D721Med (cell line): ENCODE measurements around the gene TRIAP1.
"Not testable (repeated sequence)": the region's sequence is repeated elsewhere in the genome, so short reads cannot be mapped to it uniquely, and the experiment has no call there.

ENCODE experiments used
- DNase-seq: peaks from one replicate; pipeline ENCODE4 v3.0.0; 2011; ENCODE audit warnings: low spot score; ENCODE audit not compliant: insufficient read length
- FAIRE-seq: peaks from 2 replicates; lab custom pipeline; 2011; peaks lifted over from hg19 to GRCh38; lab: Jason Lieb, UNC
- TF ChIP-seq, protein P1 (sequence below): IDR thresholded peaks from 2 replicates; pipeline ENCODE4 v1.5.1; 2012; ENCODE audit warnings: mild to moderate bottlenecking, control low read depth; ENCODE audit not compliant: insufficient read depth; ENCODE audit errors: missing control alignments

Gene TRIAP1

GRCh38 chr12:120445911-120446843 lies at the start of gene TRIAP1, which contains the start of gene GATC:
Gene TRIAP1 (minus strand): TSS chr12:120446384. CDS start chr12:120446372, 12 bp downstream.
Gene GATC (plus strand): TSS chr12:120446444. CDS start chr12:120446481, 37 bp downstream.
- FAIRE-seq (no peak), DNase-seq (peak; percentile 70)

DNA sequence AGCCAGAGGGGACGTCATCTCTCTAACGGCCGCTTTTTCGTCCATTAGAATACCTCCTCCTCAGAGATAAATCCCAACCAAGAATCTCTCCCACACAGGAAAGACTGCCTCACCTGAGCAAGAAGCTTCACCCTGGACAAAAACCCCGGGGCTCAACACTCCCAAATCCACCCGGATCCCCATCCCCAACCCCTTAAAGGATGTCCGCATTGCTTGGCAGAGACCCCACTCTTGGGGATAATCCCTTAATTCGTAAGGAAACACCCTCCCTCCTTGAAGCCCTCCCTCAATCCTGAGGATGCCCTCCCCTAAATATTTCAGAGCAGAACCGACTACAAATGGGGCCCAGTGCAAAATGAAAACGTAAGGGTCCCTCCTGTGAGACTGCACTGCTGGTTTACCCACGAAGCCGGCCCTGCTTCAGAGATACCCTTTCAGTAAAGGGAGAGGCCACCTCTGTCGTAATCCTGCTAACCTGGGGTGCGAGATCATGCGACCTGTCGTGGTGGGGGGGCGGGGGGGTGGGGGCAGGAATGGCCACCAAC lies 49.1 kb upstream of the TRIAP1 start:
- TF ChIP-seq, protein P1, sequence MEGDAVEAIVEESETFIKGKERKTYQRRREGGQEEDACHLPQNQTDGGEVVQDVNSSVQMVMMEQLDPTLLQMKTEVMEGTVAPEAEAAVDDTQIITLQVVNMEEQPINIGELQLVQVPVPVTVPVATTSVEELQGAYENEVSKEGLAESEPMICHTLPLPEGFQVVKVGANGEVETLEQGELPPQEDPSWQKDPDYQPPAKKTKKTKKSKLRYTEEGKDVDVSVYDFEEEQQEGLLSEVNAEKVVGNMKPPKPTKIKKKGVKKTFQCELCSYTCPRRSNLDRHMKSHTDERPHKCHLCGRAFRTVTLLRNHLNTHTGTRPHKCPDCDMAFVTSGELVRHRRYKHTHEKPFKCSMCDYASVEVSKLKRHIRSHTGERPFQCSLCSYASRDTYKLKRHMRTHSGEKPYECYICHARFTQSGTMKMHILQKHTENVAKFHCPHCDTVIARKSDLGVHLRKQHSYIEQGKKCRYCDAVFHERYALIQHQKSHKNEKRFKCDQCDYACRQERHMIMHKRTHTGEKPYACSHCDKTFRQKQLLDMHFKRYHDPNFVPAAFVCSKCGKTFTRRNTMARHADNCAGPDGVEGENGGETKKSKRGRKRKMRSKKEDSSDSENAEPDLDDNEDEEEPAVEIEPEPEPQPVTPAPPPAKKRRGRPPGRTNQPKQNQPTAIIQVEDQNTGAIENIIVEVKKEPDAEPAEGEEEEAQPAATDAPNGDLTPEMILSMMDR = no peak
- FAIRE-seq = no peak
- no peak for DNase-seq

More at GRCh38 chr12:120445911-120446843, at the start of gene TRIAP1, which contains the start of gene GATC:
- TF ChIP-seq, protein P1 = no peak

DNA sequence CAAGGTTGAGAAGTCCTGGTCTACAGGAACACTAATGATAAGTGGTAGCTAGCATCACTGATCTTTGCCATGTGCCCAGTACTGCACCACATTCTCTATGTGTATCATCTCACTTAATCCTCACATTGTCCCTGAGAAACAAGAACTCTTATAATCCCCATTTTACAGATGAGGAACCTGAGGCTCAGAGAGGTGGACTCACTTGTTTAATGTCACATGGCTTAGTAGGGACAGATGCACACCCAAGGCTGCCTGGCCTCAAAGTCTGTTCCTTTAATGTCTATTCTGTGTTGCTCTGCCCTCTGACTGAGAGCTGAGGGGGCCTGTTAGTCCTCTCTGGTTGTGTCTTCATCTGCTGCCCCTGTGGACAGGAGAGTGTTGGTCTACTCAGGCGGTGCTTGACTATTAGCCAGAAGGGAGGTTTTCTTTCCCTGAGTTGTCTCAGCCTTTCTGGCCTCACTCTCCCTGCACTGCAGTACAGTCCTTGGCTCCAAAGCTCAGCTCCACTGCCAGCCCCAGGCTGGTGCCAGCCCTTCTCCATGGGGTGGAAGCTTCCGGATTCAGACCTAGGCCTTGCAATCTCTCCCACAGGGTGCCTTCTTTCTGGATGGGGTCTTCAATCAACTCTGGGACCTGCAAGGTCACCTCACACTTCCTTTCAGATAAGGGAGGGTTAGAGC lies 44.8 kb upstream of the TRIAP1 start:
- TF ChIP-seq, protein P1 = no peak
- no peak for DNase-seq
- FAIRE-seq = no peak

GRCh38 chr12:120490325-120490724 lies 44.1 kb upstream of the TRIAP1 start:
- TF ChIP-seq, protein P1 = no peak
- DNase-seq = no peak
- FAIRE-seq = no peak

DNA sequence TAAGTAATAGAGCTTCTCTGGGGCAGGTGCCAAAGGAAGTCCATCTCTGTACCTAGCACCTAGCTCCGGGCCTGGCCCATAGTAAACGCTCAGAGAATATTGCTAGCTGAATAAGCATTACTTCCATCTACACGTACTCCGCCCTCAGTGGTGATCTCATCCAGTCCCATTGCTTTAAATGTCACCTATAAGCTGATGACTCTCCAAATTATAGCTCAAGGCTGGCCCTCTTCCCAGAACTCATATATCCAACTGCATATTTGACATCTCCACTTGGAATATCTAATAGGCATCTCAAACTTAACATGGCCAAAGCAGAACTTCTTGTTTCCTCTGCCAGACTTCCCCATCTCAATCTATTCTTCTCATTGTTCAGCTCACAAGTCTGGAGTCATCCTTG lies 42.8 kb upstream of the TRIAP1 start:
- FAIRE-seq = no peak
- no peak for DNase-seq
- TF ChIP-seq, protein P1 = no peak

GRCh38 chr12:120488057-120488640 lies 42.0 kb upstream of the TRIAP1 start:
- no peak for DNase-seq
- FAIRE-seq = no peak
- TF ChIP-seq, protein P1 = no peak

DNA sequence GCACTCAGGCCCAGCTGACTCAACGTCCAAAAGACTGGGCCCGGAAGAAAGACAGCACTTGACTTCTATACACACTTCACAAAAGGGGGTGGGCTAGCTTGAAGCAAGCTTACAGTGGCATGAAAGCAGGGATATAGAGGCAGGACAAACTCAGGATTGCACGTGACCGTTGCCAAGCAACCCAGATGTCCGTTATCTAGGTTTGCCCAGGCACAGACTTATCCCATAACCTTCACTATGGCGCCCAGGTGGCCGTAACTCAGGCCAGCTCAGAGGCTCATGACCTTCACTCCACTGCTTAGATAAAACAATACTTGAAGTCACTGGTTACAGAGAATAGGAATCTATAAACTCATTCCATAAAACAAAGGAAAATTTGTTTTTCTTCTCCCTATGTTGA lies 41.4 kb upstream of the TRIAP1 start:
- FAIRE-seq, DNase-seq: not testable (repeated sequence)
